HG03045 (cell line): ENCODE data around the gene GFRA1.

Experiments
- ATAC-seq: cut with Tn5 transposase; IDR thresholded peaks from one replicate; pipeline ENCODE4 v1.9.1; 2021; ENCODE audit warnings: mild to moderate bottlenecking, moderate library complexity; ENCODE audit not compliant: unreplicated experiment

Gene GFRA1

GRCh38 chr10:116271593-116272439 lies 1.2 kb downstream of the GFRA1 start:
- ATAC-seq = no peak

- no peak for ATAC-seq
These were observed 2.0 kb downstream of the GFRA1 start for GRCh38 chr10:116270771-116271592.

- ATAC-seq = no peak
These were observed 2.8 kb downstream of the GFRA1 start for GRCh38 chr10:116270126-116270770.

GRCh38 chr10:116269619-116270018 lies 3.4 kb downstream of the GFRA1 start:
- no peak for ATAC-seq

- ATAC-seq = no peak
These were observed 4.0 kb downstream of the GFRA1 start for GRCh38 chr10:116268976-116269375.

GRCh38 chr10:116265686-116266085 lies 7.3 kb downstream of the GFRA1 start:
- no peak for ATAC-seq

GRCh38 chr10:116263870-116264655 lies 8.9 kb downstream of the GFRA1 start:
- ATAC-seq = no peak

- ATAC-seq = no peak
These were observed 10.3 kb downstream of the GFRA1 start for GRCh38 chr10:116262678-116263077.

GRCh38 chr10:116260599-116260998 lies 12.4 kb downstream of the GFRA1 start:
- no peak for ATAC-seq

- ATAC-seq = no peak
These were observed 13.4 kb downstream of the GFRA1 start for GRCh38 chr10:116259638-116260037.

GRCh38 chr10:116257785-116258184 lies 15.2 kb downstream of the GFRA1 start:
- no peak for ATAC-seq

- no peak for ATAC-seq
These were observed 16.2 kb downstream of the GFRA1 start for GRCh38 chr10:116256752-116257259.

- no peak for ATAC-seq
These were observed 16.9 kb downstream of the GFRA1 start for GRCh38 chr10:116255886-116256751.

- ATAC-seq = no peak
These were observed 18.4 kb downstream of the GFRA1 start for GRCh38 chr10:116254422-116255155.

GRCh38 chr10:116253716-116254115 lies 19.3 kb downstream of the GFRA1 start:
- ATAC-seq = no peak

GRCh38 chr10:116251602-116252395 lies 21.2 kb downstream of the GFRA1 start:
- ATAC-seq = no peak

- ATAC-seq = no peak
These were observed 25.3 kb downstream of the GFRA1 start for GRCh38 chr10:116247691-116248090.

GRCh38 chr10:116246263-116246662 lies 26.7 kb downstream of the GFRA1 start:
- ATAC-seq = no peak
